ENCODE measurements around the gene ERI3. TPM values are rescaled to one million over a fixed set of nuclear protein-coding genes. Genes with fewer than 3 reads are reported as not detected.

Gene ERI3
- total RNA-seq, 8 experiments from 2014 or later: 58.1 to 101 (median 78.5) TPM

DNA sequence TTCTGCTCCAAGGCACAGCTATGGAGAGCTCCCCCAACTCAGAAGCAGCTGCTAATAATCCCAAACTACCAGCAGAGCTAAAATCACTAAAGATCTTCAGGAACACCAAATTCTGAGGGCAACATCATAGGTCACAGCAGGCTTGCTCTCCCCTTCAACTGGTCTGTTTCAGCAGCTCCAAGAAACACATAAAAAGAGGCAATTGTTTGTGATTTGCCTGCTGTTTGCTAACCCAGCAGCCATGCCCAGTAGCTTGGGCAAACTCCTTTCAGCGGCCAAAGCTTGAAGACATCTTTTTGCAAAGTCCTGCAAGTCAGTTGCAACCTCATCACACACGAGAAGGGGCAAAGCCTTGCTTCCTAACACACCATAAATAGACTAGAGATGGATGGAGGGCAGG, 8.9 kb downstream of the ERI3 start:
- Histone ChIP-seq H3K27ac (no peak overlapping the region), H3K4me1 (replicated peaks in 1 of 2) (peaks cover 20 to 25% of the 10 kb centered on the region in 2 donors), H3K4me3 (no peak overlapping the region)
- in situ Hi-C loops (cut with MboI; ENCODE audit: low pct_unique_long_range_greater_than_20kb in 2 of 9, low sequenced_read_pairs in 9 of 9, unreplicated experiment in 9 of 9): no loop called here
- WGBS, 10 experiments: 17 to 88% (median 80%) methylated on average over 1 to 2 of the region's 2 CpGs; no CpG with 5 or more reads in 4 of the 10 experiments
- no peak for ATAC-seq (replicated peaks in 6 of 8)

DNA sequence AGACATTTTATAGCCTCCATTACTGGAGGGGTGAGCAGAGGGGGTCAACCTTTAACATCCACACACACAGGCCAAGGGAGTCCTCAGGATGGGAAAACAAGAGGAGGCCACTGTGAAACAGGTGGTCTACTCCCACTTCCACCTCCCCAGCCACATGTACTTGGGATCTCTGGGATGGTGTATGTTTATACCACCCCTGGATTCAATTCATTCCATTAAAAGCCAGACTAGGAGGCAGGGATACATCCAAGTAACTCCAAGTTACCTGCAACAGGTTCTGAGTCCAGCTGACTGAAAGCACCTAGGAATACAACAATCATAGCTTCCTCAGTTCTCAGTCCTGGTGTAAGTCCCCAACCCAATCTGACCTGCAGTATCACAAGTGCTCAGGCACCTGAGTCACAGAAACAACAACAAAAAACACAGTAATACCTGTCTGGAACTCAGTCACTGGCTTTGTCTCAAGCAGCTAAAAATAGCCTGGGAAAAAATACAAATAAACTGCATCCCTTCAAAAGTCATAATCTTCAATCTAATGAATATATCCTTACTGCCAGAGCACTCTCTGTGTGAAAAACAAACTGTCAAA, 9.8 kb downstream of the ERI3 start:
- peaks cover 20 to 25% of the 10 kb centered on the region in 2 donors for H3K4me1 ChIP-seq (replicated peaks in 1 of 2)
- no peak overlapping the region for H3K4me3 ChIP-seq
- peak in 1 of 8 experiments; percentile 12 for ATAC-seq (replicated peaks in 6 of 8)
- in situ Hi-C loops (cut with MboI; ENCODE audit: low pct_unique_long_range_greater_than_20kb in 2 of 9, low sequenced_read_pairs in 9 of 9, unreplicated experiment in 9 of 9): no loop called here
- no peak overlapping the region for H3K27ac ChIP-seq

DNA sequence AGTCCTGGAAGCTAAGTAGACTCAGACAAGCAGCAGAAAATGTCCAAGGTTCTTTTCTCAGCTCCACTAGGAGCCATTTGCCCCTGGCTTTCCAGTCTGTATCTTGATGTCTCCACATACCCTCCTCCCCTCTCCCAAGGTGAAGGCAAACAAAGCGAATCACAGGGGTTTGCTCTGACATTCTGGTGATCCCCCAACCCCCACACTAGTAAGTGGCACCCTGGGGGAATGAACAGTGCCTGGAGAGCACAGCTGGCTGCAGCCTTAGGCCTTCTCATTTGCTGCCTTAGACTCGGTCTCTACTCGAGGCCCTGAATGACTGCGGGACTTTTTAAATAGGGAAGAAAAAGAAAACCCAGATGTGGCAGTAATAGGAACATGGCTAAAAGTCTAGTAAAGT, 15.3 kb downstream of the ERI3 start:
- WGBS, 10 experiments: 36 to 100% (median 77%) methylated on average over 3 to 4 of the region's 4 CpGs; no CpG with 5 or more reads in 3 of the 10 experiments
- H3K4me1 ChIP-seq (replicated peaks in 1 of 2): peaks cover 0 to 13% of the 10 kb centered on the region in 2 donors
- ATAC-seq (replicated peaks in 6 of 8): no peak
- H3K27ac ChIP-seq: no peak overlapping the region
- no peak overlapping the region for H3K4me3 ChIP-seq
- in situ Hi-C loops (cut with MboI; ENCODE audit: low pct_unique_long_range_greater_than_20kb in 2 of 9, low sequenced_read_pairs in 9 of 9, unreplicated experiment in 9 of 9): no loop called here

DNA sequence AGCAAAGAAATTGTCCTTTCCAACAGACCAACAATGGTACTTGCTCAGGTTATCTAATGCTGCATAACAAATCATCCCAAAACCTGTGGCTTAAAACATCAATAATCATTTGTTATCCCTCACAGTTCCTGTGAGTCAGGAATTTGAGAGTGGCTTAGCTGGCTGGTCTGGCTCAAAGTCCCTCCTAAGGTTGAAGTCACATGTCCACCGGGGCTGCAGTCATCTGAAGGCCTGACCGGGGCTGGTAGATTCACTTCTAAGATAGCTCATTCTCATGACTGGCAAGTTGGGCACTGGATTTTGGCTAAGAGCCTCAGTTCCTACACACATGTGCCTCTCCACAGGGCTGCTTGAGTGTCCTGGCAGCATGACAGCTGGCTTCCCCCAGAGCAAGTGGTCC, 16.9 kb downstream of the ERI3 start:
- Histone ChIP-seq H3K4me3 (no peak overlapping the region), H3K4me1 (replicated peaks in 1 of 2) (peaks cover 10 to 26% of the 10 kb centered on the region in 2 donors), H3K27ac (no peak overlapping the region)
- ATAC-seq (replicated peaks in 6 of 8): no peak
- in situ Hi-C loops (cut with MboI; ENCODE audit: low pct_unique_long_range_greater_than_20kb in 2 of 9, low sequenced_read_pairs in 9 of 9, unreplicated experiment in 9 of 9): no loop called here
- WGBS, 10 experiments: 83 to 100% (median 100%) methylated on average over 1 to 2 of the region's 2 CpGs; no CpG with 5 or more reads in 4 of the 10 experiments

DNA sequence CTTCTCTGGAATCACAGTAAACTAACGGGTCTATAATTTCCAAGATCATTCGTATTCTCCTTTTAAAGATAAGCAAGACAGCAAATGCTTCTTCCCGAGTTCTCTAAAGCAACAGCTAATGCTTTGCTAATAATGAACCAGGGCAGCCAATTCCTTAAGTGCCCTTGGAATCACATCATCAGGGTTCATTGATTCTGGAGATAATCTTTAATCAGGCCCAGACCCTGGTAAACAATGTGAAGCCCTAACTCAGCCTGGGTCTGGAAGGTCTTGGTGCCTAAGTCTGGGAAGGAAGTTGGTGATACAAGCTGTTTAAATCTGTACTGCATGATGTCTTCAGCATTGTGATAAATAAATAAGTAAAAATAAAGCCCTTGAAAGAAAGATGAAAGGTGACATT, 18.4 kb downstream of the ERI3 start:
- in situ Hi-C loops (cut with MboI; ENCODE audit: low pct_unique_long_range_greater_than_20kb in 2 of 9, low sequenced_read_pairs in 9 of 9, unreplicated experiment in 9 of 9): no loop called here
- Histone ChIP-seq H3K4me3 (no peak overlapping the region), H3K4me1 (replicated peaks in 1 of 2) (peaks cover 19 to 26% of the 10 kb centered on the region in 2 donors), H3K27ac (no peak overlapping the region)
- no peak for ATAC-seq (replicated peaks in 6 of 8)
- 14 to 100% (median 67%) methylated on average over 1 to 3 of the region's 3 CpGs; no CpG with 5 or more reads in 2 of the 10 experiments for WGBS, 10 experiments

DNA sequence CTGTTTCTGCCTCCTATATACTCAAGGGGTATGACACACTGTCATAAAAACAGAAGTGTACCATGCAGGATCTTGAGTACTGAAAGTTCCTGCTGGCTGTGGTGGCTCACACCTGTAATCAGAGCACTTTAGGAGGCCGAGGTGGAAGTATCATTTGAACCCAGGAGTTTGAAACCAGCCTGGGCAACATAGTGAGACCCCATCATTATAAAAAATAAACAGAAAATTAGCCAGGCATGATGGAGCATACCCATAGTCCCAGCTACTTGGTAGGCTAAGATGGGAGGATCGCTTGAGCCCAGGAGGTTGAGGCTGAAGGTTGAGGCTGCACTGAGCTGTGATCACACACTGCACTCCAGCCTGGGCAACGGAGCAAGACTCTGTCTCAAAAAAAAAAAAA, 20.1 kb downstream of the ERI3 start:
- 83 to 100% (median 100%) methylated on average over 1 to 3 of the region's 3 CpGs; no CpG with 5 or more reads in 3 of the 10 experiments for WGBS, 10 experiments
- ATAC-seq (replicated peaks in 6 of 8): no peak
- H3K4me3 ChIP-seq: no peak overlapping the region
- no peak overlapping the region for H3K27ac ChIP-seq
- H3K4me1 ChIP-seq (replicated peaks in 1 of 2): peaks cover 19 to 26% of the 10 kb centered on the region in 2 donors
- in situ Hi-C loops (cut with MboI; ENCODE audit: low pct_unique_long_range_greater_than_20kb in 2 of 9, low sequenced_read_pairs in 9 of 9, unreplicated experiment in 9 of 9): no loop called here

DNA sequence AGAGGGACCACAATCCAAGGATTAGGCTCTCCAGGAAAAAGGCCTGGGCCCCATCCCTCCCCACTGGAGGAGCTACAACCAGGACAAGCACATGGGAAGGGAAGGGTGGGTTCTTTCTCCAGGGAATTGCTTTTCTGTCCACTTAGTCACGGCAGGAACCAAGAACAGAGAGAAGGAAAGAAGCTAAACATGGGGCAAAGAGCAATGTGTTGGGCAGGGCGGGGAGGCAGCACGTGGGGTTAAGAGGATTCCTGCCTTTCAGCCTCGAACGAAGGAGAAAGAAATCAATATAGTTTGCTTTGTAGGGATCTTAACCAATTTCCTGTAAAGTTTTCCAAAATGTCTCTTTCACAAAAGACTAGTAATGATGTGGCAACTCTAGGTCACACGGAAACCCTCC, 21.7 kb downstream of the ERI3 start:
- in situ Hi-C loops (cut with MboI; ENCODE audit: low pct_unique_long_range_greater_than_20kb in 2 of 9, low sequenced_read_pairs in 9 of 9, unreplicated experiment in 9 of 9): no loop called here
- H3K4me3 ChIP-seq: no peak overlapping the region
- no peak overlapping the region for H3K27ac ChIP-seq
- H3K4me1 ChIP-seq (replicated peaks in 1 of 2): peaks cover 19 to 31% of the 10 kb centered on the region in 2 donors
- WGBS, 10 experiments: 33 to 100% (median 79%) methylated on average over 1 to 6 of the region's 6 CpGs
- no peak for ATAC-seq (replicated peaks in 6 of 8)

DNA sequence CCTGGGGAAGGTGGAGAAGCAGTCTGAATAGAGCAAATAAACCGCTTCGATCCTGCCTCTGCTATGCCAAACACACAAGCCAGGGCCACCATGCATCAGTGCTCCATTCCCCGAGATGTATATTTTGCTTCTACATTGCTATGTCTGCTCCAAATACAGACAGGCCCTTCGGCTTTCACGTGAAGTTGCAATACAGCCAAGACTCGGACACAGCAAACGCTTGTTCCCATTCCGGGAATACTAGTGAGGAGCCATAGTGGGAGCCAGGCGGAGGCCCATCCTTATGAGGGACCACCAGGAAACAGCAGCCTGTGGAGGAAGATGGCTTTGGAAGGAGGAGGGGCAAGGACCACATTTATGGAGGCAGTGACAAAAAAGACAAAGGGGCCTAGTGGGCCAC, 22.6 kb downstream of the ERI3 start:
- in situ Hi-C loops (cut with MboI; ENCODE audit: low pct_unique_long_range_greater_than_20kb in 2 of 9, low sequenced_read_pairs in 9 of 9, unreplicated experiment in 9 of 9): no loop called here
- no peak overlapping the region for H3K4me3 ChIP-seq
- peaks cover 23 to 38% of the 10 kb centered on the region in 2 donors for H3K4me1 ChIP-seq (replicated peaks in 1 of 2)
- peak overlapping the region in 1 of 2 donors; percentile 9 for H3K27ac ChIP-seq
- ATAC-seq (replicated peaks in 6 of 8): no peak
- 70 to 100% (median 97%) methylated on average over 2 to 9 of the region's 9 CpGs; no CpG with 5 or more reads in 3 of the 10 experiments for WGBS, 10 experiments

DNA sequence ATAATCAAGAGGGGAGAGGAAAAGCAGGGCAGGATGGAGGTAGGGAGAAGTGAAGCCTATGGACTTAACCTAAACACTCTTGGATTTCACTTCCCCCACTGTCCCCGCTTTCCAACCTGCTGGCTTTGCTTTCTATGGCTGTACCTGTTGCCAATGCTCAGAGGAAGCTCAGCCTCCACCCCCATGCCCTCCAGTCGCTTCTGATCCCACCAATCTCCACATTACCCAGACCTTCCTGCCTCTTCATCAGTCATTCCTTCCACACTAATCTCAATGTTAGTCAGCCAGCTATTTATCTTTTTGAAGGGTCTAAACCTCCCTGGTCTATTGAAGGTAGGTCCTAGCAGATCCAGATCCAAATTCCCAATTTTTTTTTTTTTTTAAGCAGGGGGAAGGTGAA, 24.1 kb downstream of the ERI3 start:
- 88 to 100% (median 95%) methylated on average over 1 to 2 of the region's 2 CpGs; no CpG with 5 or more reads in 3 of the 10 experiments for WGBS, 10 experiments
- in situ Hi-C loops (cut with MboI; ENCODE audit: low pct_unique_long_range_greater_than_20kb in 2 of 9, low sequenced_read_pairs in 9 of 9, unreplicated experiment in 9 of 9): no loop called here
- Histone ChIP-seq H3K27ac (no peak overlapping the region), H3K4me3 (no peak overlapping the region), H3K4me1 (replicated peaks in 1 of 2) (peaks cover 26 to 31% of the 10 kb centered on the region in 2 donors)
- no peak for ATAC-seq (replicated peaks in 6 of 8)

DNA sequence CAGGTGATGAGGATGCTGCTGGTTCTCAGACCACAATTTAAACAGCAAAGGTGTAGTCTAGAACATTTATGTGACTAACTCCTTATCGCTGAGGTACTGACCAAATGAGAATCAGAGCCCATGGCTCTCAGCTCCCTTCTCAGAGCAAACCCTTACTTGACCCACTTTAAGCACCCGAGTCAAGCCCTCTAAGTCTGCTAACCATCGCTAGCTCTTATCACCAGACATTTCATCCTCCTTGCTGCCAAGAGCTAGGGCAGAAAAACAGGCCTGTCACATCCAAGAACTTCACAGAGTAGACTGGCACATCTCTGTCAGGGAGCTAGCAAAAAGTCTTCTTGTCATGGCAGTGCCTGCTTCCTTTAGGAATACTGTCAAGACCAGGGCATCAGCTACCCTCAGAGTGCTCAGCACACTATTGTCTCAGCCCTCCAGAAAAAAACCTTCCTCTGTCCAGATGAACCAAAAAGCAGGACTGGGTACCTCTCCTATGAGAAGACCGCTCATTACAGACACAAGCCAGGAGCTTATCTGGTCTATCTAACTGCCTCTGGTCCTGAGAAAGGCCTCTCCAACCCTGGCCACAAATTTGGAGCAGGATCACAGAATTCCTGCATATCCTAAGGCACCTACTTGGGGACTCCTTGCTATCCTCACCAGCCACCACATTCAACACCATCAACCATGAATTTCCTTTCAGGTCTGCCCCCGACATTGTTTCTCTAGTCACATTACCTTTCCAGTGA, 26.2 kb downstream of the ERI3 start:
- no peak overlapping the region for H3K4me3 ChIP-seq
- no peak overlapping the region for H3K27ac ChIP-seq
- peaks cover 20 to 28% of the 10 kb centered on the region in 2 donors for H3K4me1 ChIP-seq (replicated peaks in 1 of 2)
- ATAC-seq (replicated peaks in 6 of 8): no peak
- in situ Hi-C loops (cut with MboI; ENCODE audit: low pct_unique_long_range_greater_than_20kb in 2 of 9, low sequenced_read_pairs in 9 of 9, unreplicated experiment in 9 of 9): no loop called here
- WGBS, 10 experiments: 57 to 100% (median 95%) methylated on average over 1 to 5 of the region's 5 CpGs; no CpG with 5 or more reads in 1 of the 10 experiments

DNA sequence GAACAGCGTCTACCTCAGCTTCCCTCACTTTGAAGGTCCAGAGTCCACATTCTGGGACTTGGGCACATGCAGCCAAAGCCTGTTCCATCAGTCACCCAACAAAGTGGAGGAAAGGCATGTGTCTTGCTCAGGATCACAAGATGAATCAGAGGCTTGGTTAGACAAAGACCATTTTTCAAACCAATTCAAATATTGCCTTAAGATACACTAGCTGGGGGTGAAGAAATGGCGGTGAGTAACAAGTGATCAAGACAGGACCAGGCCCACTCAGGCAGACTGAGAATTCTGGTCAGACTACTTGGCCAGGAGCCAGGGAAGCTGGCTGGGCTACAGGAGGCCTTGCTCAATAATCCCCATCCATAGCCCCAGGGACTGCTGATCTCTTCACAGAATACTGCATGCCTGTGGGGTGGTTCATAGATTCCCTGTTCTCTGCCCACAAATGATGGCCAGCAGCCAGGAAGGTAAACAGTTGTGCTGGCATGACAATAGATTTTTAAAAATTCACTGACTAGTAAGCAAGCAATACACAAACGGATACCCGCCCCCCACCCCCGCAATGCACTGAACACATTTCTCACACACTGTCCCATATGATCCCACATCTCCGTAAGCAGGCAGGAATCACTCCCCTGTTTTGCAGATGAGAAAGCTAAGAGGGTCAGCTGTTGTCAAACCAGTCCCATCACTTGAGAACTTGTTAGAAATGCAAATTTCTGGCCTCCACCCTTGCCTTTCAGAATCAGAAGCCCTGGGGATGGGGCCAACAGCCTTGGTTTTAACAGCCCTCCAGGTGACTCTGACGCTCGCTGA, 27.2 kb downstream of the ERI3 start:
- WGBS, 10 experiments: 13 to 74% (median 68%) methylated on average over 2 to 8 of the region's 8 CpGs; no CpG with 5 or more reads in 4 of the 10 experiments
- Histone ChIP-seq H3K4me3 (no peak overlapping the region), H3K4me1 (replicated peaks in 1 of 2) (peaks cover 12 to 19% of the 10 kb centered on the region in 2 donors), H3K27ac (no peak overlapping the region)
- ATAC-seq (replicated peaks in 6 of 8): peak; percentile 82 to 97 (median 92)
- in situ Hi-C loops (cut with MboI; ENCODE audit: low pct_unique_long_range_greater_than_20kb in 2 of 9, low sequenced_read_pairs in 9 of 9, unreplicated experiment in 9 of 9): no loop called here

DNA sequence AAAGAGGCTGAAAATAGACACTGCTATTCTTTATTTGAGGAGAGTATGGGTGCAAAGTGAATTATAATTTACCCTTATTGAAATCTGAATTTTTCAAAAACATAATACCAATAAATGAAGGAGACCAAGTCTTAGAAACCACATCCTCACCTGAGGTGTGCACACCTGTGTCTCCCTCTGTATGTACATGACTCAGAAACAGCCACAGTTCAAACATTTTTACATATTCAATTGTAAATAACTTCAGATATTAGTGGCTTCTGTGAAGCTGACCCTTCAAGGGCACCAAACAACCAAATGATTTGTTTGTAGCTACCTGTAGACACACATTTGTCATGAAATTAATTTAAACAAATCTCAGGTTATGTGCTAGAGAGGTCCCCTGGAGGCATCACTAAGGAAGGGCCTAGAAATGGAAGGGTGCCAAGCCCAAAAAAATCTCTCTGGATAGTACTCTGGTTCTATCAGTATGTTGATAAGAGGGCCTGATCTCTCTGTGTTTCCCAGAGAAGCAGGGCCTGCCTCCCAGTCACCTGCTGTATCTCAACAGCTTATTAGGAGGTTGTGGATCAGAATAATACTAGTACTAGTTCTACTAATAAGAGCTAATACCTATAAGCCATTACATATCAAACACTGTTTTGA, 28.1 kb downstream of the ERI3 start:
- no peak for ATAC-seq (replicated peaks in 6 of 8)
- in situ Hi-C loops (cut with MboI; ENCODE audit: low pct_unique_long_range_greater_than_20kb in 2 of 9, low sequenced_read_pairs in 9 of 9, unreplicated experiment in 9 of 9): no loop called here
- Histone ChIP-seq H3K4me3 (no peak overlapping the region), H3K4me1 (replicated peaks in 1 of 2) (peaks cover 12% of the 10 kb centered on the region in 2 donors), H3K27ac (no peak overlapping the region)
